Ascending aorta (tissue), 2 donors: ENCODE data around the gene PTPRN2. TPM values are rescaled to one million over a fixed set of nuclear protein-coding genes. Genes with fewer than 3 reads are reported as not detected.
"Not testable (repeated sequence)": the region's sequence is repeated elsewhere in the genome, so short reads cannot be mapped to it uniquely, and the experiment has no call there.

Experiments used
- DNase-seq, 2 donors: peaks; one replicate each; pipeline ENCODE4 v3.0.0-alpha.2; 2019; ENCODE audit warnings: low spot score in 2 of 2
- H3K27ac ChIP-seq, 2 donors: fragments of 200-600 bp; sonication (generic); one replicate each; pipeline ENCODE4 v1.5.1; 2016 to 2017; ENCODE audit warnings: mild to moderate bottlenecking in 1 of 2
- H3K27me3 ChIP-seq: fragments of 200-600 bp; sonication (generic); one replicate; pipeline ENCODE4 v1.5.1; 2017
- H3K36me3 ChIP-seq, 2 donors: fragments of 200-600 bp; sonication (generic); one replicate each; pipeline ENCODE4 v1.5.1; 2016
- H3K4me1 ChIP-seq, 2 donors: fragments of 200-600 bp; sonication (generic); one replicate each; pipeline ENCODE4 v1.5.1; 2016 to 2017; ENCODE audit warnings: mild to moderate bottlenecking in 1 of 2
- H3K4me3 ChIP-seq, 2 donors: fragments of 200-600 bp; sonication (generic); one replicate each; pipeline ENCODE4 v1.5.1; 2016 to 2017; ENCODE audit warnings: mild to moderate bottlenecking in 1 of 2
- H3K9me3 ChIP-seq, 2 donors: fragments of 200-600 bp; sonication (generic); one replicate each; pipeline ENCODE4 v1.5.1; 2016
- CTCF ChIP-seq, 3 experiments: fragments of 200-600 bp in 2 of 3; fragments of 450-650 bp in 1 of 3; sonication (generic) in 2 of 3; IDR thresholded peaks; one replicate each; pipeline ENCODE4 v1.5.1; 2016 to 2019; ENCODE audit warnings: antibody characterized with exemption in 3 of 3, mild to moderate bottlenecking in 1 of 3, moderate library complexity in 1 of 3
- intact Hi-C: fragments of 100-400 bp; cut with DNase I; formaldehyde crosslinking; loops from one replicate; pipeline ENCODE4 v1.15.1; 2023
- total RNA-seq: library from RNA; depleted of rRNA; stranded (reverse); fragments of >200 nt; gene quantifications from one replicate; pipeline ENCODE4 v1.1.0, GENCODE V29; 2016

The PTPRN2 gene
- total RNA-seq, 1 donor from 2014 or later: 7.3 TPM

GRCh38 chr7:157849341-157849596 is 738.4 kb downstream of the PTPRN2 start:
- intact Hi-C loops: no loop called here
- no peak for DNase-seq

GRCh38 chr7:157848508-157849340 is 738.9 kb downstream of the PTPRN2 start:
- no peaks in the 10 kb centered on the region for H3K27me3 ChIP-seq
- no peak overlapping the region for H3K27ac ChIP-seq
- no peaks in the 10 kb centered on the region for H3K4me1 ChIP-seq
- no peak for DNase-seq
- H3K36me3 ChIP-seq: no peaks in the 10 kb centered on the region
- intact Hi-C loops: no loop called here
- no peak overlapping the region for H3K4me3 ChIP-seq
- TF ChIP-seq CTCF (IDR thresholded peaks at IDR 0.05): no peak
- H3K9me3 ChIP-seq: no peaks in the 10 kb centered on the region

More at GRCh38 chr7:157849341-157849596, 738.4 kb downstream of the PTPRN2 start:
- Histone ChIP-seq H3K4me3 (no peak overlapping the region), H3K4me1 (no peaks in the 10 kb centered on the region), H3K27me3 (no peaks in the 10 kb centered on the region), H3K36me3 (no peaks in the 10 kb centered on the region), H3K27ac (no peak overlapping the region), H3K9me3 (no peaks in the 10 kb centered on the region)
- no peak for TF ChIP-seq CTCF (IDR thresholded peaks at IDR 0.05)

- intact Hi-C loops, H3K4me3 ChIP-seq, H3K9me3 ChIP-seq, H3K36me3 ChIP-seq, H3K4me1 ChIP-seq, DNase-seq, H3K27ac ChIP-seq, H3K27me3 ChIP-seq: not testable (repeated sequence)
Measured at GRCh38 chr7:157847756-157848487, 739.7 kb downstream of the PTPRN2 start.

GRCh38 chr7:157846746-157847145 is 740.9 kb downstream of the PTPRN2 start:
- H3K4me1 ChIP-seq, H3K4me3 ChIP-seq, H3K27me3 ChIP-seq, intact Hi-C loops, H3K36me3 ChIP-seq, H3K9me3 ChIP-seq, H3K27ac ChIP-seq, DNase-seq: not testable (repeated sequence)

- no peaks in the 10 kb centered on the region for H3K4me1 ChIP-seq
- no peak overlapping the region for H3K27ac ChIP-seq
- TF ChIP-seq CTCF (IDR thresholded peaks at IDR 0.05): no peak
- no peaks in the 10 kb centered on the region for H3K27me3 ChIP-seq
- no peaks in the 10 kb centered on the region for H3K36me3 ChIP-seq
- DNase-seq: no peak
- no peaks in the 10 kb centered on the region for H3K9me3 ChIP-seq
- intact Hi-C loops: no loop called here
- no peak overlapping the region for H3K4me3 ChIP-seq
Measured at GRCh38 chr7:157846271-157846670, 741.4 kb downstream of the PTPRN2 start.

- intact Hi-C loops: no loop called here
- no peak for DNase-seq
Measured at GRCh38 chr7:157845203-157845835, 742.3 kb downstream of the PTPRN2 start.

More at GRCh38 chr7:157845203-157845835, 742.3 kb downstream of the PTPRN2 start:
- Histone ChIP-seq H3K4me3 (no peak overlapping the region), H3K9me3 (no peaks in the 10 kb centered on the region), H3K36me3 (no peaks in the 10 kb centered on the region), H3K27me3 (no peaks in the 10 kb centered on the region), H3K27ac (no peak overlapping the region), H3K4me1 (no peaks in the 10 kb centered on the region)
- no peak for TF ChIP-seq CTCF (IDR thresholded peaks at IDR 0.05)
